ACC112 (cell line): ENCODE results near the gene MEI1.

Source experiments
- H2AFZ ChIP-seq: fragments of 200-600 bp; sonication (generic); one replicate; pipeline ENCODE4 v1.6.0; 2017; ENCODE audit warnings: antibody characterized with exemption, low read length; ENCODE audit not compliant: unreplicated experiment
- H3K27ac ChIP-seq: fragments of 200-600 bp; sonication (generic); 2 replicates; pipeline ENCODE4 v1.5.1; 2014; ENCODE audit warnings: low read depth, mild to moderate bottlenecking, antibody characterized with exemption, low read length, moderate library complexity
- H3K27me3 ChIP-seq: fragments of 200-600 bp; sonication (generic); 2 replicates; pipeline ENCODE4 v1.6.1; 2014; ENCODE audit warnings: mild to moderate bottlenecking, antibody characterized with exemption, low read length, moderate library complexity, mixed read lengths; ENCODE audit not compliant: insufficient read depth
- H3K36me3 ChIP-seq: fragments of 200-600 bp; sonication (generic); 2 replicates; pipeline ENCODE4 v1.6.1; 2016; ENCODE audit warnings: mild to moderate bottlenecking, antibody characterized with exemption, low read length, moderate library complexity, mixed read lengths; ENCODE audit not compliant: insufficient read depth
- H3K4me1 ChIP-seq: fragments of 200-600 bp; sonication (generic); one replicate; pipeline ENCODE4 v1.6.1; 2016; ENCODE audit warnings: low read length, mixed read lengths; ENCODE audit not compliant: insufficient read depth, unreplicated experiment, control insufficient read depth
- H3K4me3 ChIP-seq: fragments of 200-600 bp; sonication (generic); 2 replicates; pipeline ENCODE4 v1.5.1; 2014; ENCODE audit warnings: mild to moderate bottlenecking, low read depth, low read length
- H3K79me2 ChIP-seq: fragments of 200-600 bp; sonication (generic); one replicate; pipeline ENCODE4 v1.6.0; 2016; ENCODE audit warnings: low read length; ENCODE audit not compliant: control insufficient read depth, unreplicated experiment, insufficient read depth

The MEI1 gene

GRCh38 chr22:41820447-41820846 is 121.1 kb downstream of the MEI1 start:
- Histone ChIP-seq H3K79me2 (no peaks in the 10 kb centered on the region), H3K36me3 (no peaks in the 10 kb centered on the region), H3K27me3 (no peaks in the 10 kb centered on the region), H3K4me3 (no peak overlapping the region), H3K27ac (no peak overlapping the region), H2AFZ (no peak overlapping the region), H3K4me1 (peaks cover 10% of the 10 kb centered on the region)

- no peak overlapping the region for H3K27ac ChIP-seq
- no peaks in the 10 kb centered on the region for H3K36me3 ChIP-seq
These were observed 122.4 kb downstream of the MEI1 start for GRCh38 chr22:41821471-41822316.

DNA sequence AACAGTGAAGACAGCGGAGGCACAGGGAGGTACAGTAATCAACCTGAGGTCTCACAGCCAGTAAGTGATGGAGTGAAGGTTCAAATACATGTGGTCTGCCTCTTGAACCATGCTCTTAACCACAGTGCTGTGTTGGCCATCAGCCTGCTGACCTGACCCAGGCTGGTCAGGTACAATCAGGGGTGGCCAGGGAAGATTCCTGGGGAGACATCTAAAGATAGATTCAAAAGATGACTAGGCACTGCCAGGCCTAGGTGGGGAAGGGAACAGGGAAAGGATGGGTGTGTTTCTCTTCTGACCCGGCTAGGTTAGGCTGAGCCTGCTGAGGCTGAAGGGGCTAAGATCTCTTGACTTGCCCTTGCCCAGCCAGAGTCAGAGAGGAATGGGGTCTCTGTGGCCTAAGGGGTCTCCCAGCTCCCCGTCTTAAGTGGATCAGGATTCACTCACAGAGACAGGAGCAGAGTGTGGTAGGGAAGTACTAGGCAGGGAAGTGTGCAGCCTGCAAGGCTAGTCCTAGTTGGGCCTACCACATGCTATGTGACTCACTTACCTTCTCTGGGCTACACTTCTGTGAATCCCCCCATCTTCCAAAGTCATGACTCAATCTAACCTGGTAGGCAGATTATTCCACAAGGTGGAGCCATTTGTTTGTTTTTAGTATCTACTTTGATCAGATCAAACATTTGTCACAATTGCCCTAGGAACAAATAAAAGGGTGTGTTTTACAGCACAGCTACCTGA is 123.2 kb downstream of the MEI1 start:
- Histone ChIP-seq H3K27me3 (no peaks in the 10 kb centered on the region), H3K4me1 (peaks cover 18% of the 10 kb centered on the region), H3K36me3 (no peaks in the 10 kb centered on the region), H3K4me3 (no peak overlapping the region), H3K79me2 (no peaks in the 10 kb centered on the region), H3K27ac (no peak overlapping the region), H2AFZ (no peak overlapping the region)

More at GRCh38 chr22:41821471-41822316, 122.4 kb downstream of the MEI1 start:
- peaks cover 18% of the 10 kb centered on the region for H3K4me1 ChIP-seq
- H3K4me3 ChIP-seq: no peak overlapping the region
- H3K79me2 ChIP-seq: no peaks in the 10 kb centered on the region
- no peak overlapping the region for H2AFZ ChIP-seq
- H3K27me3 ChIP-seq: no peaks in the 10 kb centered on the region

DNA sequence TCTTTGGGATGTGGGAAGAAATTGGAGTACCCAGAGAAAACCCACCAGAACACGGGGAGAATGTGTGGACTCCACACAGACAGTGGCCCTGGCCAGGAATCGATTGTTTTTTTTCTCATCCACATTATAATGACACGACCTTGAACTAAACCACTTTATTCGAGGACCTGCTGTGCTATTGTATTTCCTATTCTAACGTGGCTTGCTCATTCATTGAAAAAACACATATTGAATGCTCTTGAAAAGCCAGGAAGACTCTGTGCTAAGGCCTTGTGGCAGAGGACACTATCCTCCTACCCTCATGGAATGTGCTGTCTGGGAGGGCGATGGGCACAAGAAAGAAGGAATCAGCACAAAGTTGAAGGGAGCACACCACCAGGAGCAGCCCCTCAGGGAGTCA is 124.5 kb downstream of the MEI1 start:
- no peak overlapping the region for H2AFZ ChIP-seq
- H3K27me3 ChIP-seq: no peaks in the 10 kb centered on the region
- no peaks in the 10 kb centered on the region for H3K36me3 ChIP-seq
- no peak overlapping the region for H3K4me3 ChIP-seq
- H3K27ac ChIP-seq: no peak overlapping the region
- H3K4me1 ChIP-seq: peaks cover 18% of the 10 kb centered on the region
- no peaks in the 10 kb centered on the region for H3K79me2 ChIP-seq

- no peak overlapping the region for H2AFZ ChIP-seq
- H3K4me3 ChIP-seq: no peak overlapping the region
- no peaks in the 10 kb centered on the region for H3K79me2 ChIP-seq
- H3K27me3 ChIP-seq: no peaks in the 10 kb centered on the region
- no peaks in the 10 kb centered on the region for H3K36me3 ChIP-seq
- no peak overlapping the region for H3K27ac ChIP-seq
- peaks cover 18% of the 10 kb centered on the region for H3K4me1 ChIP-seq
These were observed 126.1 kb downstream of the MEI1 start for GRCh38 chr22:41825376-41825775.

- Histone ChIP-seq H3K4me1 (peaks cover 18% of the 10 kb centered on the region), H3K27me3 (no peaks in the 10 kb centered on the region), H3K36me3 (no peaks in the 10 kb centered on the region), H3K79me2 (no peaks in the 10 kb centered on the region), H3K4me3 (no peak overlapping the region), H3K27ac (no peak overlapping the region), H2AFZ (no peak overlapping the region)
These were observed 126.7 kb downstream of the MEI1 start for GRCh38 chr22:41826021-41826420.

- Histone ChIP-seq H3K4me1 (peaks cover 18% of the 10 kb centered on the region), H3K36me3 (no peaks in the 10 kb centered on the region), H2AFZ (no peak overlapping the region), H3K27me3 (no peaks in the 10 kb centered on the region), H3K4me3 (no peak overlapping the region), H3K79me2 (no peaks in the 10 kb centered on the region), H3K27ac (no peak overlapping the region)
These were observed 127.4 kb downstream of the MEI1 start for GRCh38 chr22:41826430-41827383.

GRCh38 chr22:41827671-41828070 is 128.4 kb downstream of the MEI1 start:
- H3K4me3 ChIP-seq: no peak overlapping the region
- H3K36me3 ChIP-seq: no peaks in the 10 kb centered on the region
- no peak overlapping the region for H2AFZ ChIP-seq
- H3K27ac ChIP-seq: no peak overlapping the region
- peaks cover 18% of the 10 kb centered on the region for H3K4me1 ChIP-seq
- H3K27me3 ChIP-seq: no peaks in the 10 kb centered on the region
- no peaks in the 10 kb centered on the region for H3K79me2 ChIP-seq

DNA sequence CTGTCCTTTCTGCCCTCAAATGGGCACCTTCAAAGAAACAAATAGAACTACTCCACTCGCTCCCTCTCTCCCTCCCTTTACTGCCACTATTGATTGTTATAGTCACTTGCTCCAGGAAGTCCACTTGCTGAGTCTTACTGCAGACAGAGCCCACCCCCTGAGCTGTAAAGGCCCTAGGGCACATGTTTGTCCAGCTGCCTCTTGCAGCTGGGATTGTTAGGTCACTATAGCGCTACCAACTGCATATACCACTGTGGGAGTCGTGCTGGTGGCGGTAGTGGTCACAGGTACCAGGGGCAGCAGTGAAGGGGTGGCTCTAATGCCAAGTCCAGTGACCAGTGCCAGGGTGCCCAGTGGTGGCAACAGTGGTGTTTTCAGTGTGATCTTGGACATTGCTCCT is 129.2 kb downstream of the MEI1 start:
- Histone ChIP-seq H3K4me3 (no peak overlapping the region), H3K27me3 (no peaks in the 10 kb centered on the region), H3K27ac (no peak overlapping the region), H3K79me2 (no peaks in the 10 kb centered on the region), H3K4me1 (peaks cover 18% of the 10 kb centered on the region), H2AFZ (no peak overlapping the region), H3K36me3 (no peaks in the 10 kb centered on the region)

GRCh38 chr22:41830174-41830573 is 130.9 kb downstream of the MEI1 start:
- peaks cover 7% of the 10 kb centered on the region for H3K79me2 ChIP-seq
- no peak overlapping the region for H2AFZ ChIP-seq
- H3K27ac ChIP-seq: no peak overlapping the region
- no peaks in the 10 kb centered on the region for H3K27me3 ChIP-seq
- H3K36me3 ChIP-seq: no peaks in the 10 kb centered on the region
- peaks cover 11% of the 10 kb centered on the region for H3K4me1 ChIP-seq
- no peak overlapping the region for H3K4me3 ChIP-seq
